Left hindlimb (tissue), 1 donor: Measurements from ENCODE around the gene NAPA.

Source experiments
- DNase-seq: peaks from one replicate; pipeline ENCODE4 v3.0.0-alpha.2; 2018

NAPA gene

DNA sequence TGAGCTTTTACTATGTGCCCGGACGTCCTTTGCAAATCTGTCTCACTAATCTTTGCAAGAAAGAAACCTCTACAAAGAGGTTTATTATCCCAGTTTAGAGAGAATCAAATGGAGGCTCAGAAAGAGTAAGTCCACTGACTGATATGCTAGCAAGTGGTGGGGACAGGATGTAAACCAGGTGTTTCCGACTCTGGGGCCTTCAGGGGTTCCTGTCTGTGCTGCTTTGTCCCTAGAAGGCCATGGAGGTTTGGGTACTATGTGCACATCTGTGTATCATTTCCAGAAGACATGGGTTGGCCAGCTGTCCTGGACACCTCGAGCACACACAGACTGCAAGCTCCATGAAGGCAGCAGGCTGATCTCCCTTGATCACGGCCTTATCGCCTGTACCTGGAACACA, 29.7 kb downstream of the NAPA start:
- no peak for DNase-seq

DNA sequence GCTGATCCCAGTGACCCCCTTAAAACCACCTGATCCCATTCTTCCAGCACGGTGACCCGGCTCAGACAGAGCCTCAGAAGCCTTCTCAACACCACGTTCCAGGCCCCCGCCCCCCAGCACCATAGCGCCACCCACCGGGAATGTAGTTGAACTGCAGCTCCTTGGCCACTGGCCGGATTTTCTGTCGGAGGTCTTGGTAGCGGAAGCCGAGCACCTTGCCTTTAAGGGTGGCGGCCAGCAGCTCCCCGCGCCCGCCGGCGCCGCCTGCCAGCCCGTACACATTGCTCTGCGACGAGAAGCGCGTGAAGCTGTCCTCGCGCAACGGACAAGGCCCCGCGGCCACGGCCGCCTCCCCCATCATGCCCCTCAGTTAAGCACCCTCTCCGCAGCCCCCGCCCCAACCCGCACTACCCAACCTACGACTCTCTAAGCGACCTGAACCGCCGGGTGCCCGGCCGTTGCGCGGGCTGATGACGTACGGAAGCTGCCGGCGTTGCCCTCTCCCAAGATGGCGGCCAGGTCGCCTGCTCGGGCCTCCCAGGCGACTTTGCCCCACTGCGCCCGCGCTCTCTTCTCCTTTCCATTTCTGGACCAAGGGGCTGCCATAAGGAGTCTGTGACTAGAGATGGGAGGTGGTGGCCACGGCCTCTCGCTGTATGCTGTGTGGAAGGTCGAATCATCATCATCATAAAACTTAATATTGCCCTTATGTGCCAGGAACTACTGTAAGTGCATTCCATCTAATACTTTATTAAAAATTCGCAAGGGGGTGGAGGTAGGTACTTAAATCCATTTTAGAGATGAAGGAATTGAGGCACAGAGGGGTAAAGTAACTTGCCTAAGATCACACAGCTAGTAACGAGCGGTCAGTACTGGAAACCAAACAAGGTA, 30.8 kb downstream of the NAPA start, which contains the start of gene KPTN:
KPTN (minus strand) TSS at position 420 of the 891 bp plus-strand sequence; CDS start at position 361, 59 bp downstream.
- DNase-seq = peak; percentile 93

DNA sequence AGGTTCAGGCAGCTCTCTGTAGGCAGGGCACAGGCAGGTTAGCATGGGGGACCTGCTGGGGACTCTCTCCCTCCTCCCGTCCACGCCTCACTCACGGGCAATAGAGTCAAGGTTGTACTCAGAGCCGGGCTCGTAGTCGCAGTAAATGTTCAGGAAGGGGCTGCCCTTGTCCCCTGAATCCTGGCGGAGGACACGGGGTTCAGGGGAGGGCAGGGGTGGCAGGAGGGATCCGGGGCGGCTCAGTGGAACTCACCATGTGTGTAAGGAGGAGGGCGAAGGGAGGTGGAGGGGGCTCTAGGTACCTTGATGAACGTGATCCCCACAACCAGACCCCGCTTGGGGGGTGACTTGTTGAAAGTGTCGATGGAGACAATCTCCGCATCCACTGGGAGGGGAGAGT, 31.7 kb downstream of the NAPA start:
- DNase-seq = no peak

DNA sequence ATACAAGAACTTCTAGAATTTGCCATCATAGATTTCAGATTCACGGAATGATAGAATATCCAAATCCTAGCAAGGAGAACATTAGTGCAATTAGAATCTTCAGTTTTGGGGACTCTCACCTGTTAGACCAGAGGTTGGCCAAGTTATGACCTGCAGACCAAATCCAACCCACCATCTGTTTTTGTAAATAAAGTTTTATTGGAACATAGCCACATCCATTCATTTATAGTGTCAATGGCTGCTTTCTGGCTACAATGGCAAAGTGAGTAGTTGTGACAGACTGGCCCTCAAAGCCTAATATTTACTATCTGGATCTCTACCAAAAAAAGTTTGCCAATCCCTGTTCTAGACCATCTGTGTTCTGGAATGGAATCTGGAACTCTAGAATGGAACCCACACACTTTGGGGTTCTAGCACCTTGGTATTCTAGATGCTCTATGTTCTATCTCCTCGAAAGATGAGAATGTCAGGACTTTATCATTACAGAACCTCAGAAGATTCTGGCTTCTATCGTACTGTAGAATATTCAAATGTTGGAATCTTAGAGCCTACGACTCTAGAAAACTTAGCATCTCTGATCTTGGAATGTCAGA, 33.3 kb downstream of the NAPA start:
- no peak for DNase-seq

DNA sequence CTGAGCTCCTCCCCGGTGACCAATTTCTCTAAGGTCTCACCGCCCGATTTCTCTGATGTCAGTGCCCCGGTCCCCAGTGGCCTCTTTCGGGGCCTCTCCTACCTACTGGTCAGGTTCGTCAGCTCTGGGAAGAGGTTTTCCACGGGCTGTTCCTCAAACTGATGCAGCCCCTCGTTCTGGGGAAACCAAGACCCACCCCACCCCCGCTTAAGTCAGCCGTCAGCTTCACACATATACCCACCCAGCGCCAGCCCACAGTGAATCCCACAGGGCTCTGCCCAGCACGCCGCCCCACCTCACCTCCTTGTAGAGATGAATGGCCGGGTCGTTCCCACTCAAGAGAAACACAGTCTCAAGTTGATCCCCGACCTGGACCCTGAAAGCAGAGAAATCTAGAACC, 34.2 kb downstream of the NAPA start:
- no peak for DNase-seq

DNA sequence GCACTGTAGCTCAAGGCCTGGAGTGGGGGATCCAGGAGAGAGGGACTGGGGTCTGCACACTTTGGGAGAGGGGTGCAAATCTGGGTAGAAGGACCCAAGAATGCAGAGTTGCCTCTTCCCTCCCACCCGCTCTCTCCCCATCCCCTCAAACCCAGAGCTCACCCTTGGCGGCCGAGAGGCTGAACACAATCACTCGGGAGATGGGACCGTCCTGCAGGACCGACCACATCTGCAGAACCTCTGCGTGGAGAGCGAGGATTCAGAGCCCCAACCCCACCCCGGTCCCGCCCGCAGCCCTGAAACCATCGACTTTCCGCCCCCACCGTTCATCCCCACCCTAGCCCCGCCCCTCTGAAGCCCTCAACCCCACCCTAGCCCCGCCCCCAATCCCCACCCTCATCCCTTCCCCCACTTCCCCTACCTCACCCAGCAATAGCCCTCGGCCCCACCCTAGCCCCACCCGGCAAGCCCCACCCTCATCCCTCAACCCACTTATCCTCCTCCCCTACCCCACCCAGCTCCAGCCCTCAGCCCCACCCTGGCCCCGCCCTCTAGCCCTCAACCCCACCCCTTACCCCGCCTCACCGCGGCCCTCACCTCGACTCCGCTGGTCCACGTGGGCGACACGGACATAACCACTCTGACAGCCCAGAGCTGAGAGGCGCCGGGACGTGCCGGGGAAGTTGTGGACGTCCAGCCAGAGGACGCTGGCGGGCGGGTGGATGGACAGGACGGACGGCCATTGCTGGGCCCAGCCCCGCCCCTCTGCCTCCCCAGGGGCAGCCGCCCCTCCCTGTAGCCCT, 35.0 kb downstream of the NAPA start:
- DNase-seq = no peak

DNA sequence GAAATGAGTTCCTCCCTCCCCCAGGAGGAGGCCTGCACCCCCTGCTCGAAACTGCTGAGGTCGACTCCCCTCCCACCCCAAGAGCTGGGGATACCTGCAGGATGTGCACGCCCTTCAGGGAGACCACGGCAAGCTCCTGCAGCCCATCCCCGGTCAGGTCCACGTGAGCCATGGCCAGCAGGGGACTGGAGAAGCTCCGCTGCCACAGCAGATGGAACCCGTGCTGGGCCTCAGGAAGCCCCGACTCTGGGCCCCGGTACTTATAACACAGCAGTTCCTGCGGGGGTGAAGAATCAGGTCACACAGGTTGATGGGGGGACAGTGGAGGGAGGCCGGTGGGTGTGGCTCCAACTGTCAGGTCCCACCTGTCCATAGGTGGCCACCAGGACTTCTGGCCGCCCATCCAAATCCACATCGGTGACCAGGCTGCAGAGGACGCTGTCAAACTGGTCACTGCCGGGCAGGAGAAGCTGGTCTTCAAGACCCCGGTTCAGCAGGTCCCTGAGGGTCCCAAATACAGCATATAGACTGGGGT, 38.4 kb downstream of the NAPA start:
- DNase-seq = no peak

DNA sequence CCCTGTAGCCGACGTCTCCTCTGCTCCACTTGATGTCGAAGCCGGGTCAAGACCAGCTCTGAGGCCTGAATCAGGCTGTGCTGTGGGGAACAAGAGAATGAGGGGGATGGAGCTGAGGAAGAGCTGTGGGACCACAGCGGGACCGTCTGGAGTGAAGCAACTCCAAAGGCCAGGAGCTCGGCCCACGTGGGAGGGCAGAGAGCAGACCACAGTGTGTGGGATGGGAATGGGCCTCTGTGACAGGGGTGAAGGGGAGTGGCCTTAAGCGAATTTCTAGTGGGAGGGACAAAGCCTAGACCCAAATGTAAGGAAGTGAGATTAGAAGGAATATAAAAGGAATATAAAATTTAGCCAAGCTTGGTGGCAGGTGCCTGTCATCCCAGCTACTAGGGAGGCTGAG, 39.4 kb downstream of the NAPA start:
- no peak for DNase-seq

DNA sequence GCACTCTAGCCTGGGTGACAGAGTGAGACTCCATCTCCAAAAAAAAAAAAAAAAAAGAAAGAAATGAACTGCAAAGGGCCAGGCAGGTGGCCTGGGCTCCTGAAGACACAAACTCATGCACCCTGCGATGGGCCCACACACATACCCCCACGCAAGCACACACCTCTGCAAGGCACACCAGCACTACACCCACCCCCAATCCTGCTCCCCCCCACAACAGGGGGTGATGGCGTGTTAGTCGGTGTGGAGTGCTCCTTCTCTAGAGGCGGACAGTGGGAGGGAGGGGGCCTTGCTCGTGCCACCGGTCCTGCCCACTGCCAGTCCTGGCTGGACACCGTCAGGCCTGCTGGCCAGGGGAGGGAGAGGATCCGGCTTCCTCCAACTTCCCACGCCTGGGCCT, 41.5 kb downstream of the NAPA start:
- no peak for DNase-seq

DNA sequence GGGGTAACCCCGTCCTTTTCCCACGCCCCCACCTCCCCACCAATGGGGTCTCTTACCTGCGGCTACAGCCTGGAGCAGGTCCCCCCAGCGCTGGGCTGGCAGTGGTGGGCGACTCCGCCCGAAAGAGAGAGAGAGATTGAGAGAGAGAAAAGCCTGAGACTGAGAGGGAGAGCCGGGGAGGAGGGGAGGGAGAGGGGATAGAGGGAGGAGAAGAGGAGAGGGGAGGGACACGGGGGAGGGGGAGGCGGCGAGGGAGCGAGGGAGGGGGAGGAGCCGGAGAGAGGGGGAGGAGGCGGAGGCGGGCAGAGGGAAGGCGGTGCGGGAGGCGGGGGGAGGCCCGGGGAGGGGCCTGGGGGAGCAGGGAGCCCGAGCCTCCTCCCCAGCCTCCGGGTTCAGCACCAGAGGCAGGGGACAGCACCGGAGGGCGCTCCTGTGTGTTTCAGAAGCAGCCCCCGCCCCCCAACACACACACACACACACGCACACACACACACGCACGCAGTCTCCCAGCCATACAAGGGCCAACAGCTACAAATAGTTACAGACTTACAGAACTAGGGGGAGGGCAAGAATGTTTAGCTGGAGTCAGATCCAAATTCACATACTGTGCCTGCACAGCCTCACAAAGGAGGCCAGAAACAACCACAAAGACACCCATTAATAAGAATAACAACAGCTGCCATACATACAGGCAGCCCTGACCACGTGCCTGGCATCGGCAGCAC, 43.0 kb downstream of the NAPA start, which contains the start of gene SLC8A2:
SLC8A2 (minus strand) TSS at position 161 of the 725 bp plus-strand sequence. CDS start 5,490 bp downstream, outside the sequence.
- DNase-seq = peak; percentile 92

DNA sequence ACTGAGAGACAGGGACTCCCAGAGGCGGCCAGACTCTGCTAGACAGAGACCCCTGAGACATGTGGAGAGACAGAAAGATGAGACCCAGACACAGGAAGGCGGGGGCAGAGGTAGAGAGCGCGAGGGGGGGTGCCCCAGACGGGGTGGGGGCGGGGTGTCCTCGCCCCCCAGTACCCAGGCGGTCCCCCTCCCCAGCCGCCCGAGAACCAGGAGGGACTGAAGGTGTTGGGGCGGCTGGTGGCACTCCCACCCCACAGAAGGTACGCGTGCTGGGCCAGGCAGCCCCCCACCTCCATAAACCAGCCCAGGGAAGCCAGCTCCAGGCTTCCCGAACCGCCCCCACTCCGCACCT, 43.5 kb downstream of the NAPA start:
- DNase-seq = no peak

DNA sequence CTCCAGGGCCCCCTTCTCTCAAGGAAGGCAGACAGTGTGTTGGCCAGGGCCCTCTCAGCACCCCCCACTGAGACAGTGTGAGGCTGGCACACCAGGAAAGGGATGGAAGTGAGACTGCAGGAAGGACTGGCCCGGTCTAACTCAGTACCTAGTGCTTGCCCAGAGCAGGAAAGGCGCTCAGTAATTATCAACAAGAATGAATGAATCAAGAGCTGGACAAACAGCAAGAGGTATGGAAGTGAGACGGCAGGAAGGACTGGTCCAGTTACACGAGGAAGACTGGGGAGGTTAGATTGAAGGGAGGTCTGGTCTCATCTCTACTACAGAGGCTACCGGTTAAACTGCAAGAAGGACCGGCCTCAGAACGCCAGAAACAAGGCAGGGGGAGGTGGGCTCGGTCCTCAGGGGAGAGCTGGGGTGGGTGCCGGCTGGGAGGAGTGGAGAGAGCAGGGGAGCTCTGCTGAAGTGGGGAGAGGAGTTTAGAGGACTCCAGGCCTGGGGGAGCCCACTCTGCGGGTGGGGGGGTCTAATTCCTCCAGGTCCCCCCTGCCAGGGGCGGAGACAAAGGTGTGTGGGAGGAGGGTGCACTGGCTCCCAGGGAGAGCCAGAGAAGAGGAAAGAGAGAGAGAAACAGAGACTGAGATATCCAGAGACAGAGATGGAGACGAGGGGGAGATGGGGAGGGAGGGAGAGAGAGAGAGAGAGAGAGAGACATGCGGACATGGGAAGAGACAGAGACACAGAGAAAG, 44.2 kb downstream of the NAPA start:
- no peak for DNase-seq

DNA sequence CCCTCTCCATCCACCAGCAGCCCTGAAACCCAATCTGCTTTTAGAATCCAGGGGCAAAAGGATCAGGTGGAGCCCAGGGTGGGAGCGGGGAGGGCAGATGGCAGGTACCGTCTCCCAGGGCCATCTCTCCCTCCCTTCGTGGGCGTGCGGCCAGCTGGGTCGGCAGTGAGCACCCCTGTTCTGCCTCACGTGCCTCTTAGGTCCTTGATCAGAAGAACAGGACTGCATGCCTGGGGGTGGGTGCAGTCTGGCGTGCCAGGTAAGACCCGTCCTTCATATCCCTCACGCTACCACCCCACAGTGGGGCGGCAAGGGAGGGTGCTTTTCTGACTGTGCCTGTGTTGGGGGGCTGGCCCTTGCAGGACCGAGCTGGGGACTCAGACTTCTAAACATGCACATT, 45.1 kb downstream of the NAPA start:
- no peak for DNase-seq

DNA sequence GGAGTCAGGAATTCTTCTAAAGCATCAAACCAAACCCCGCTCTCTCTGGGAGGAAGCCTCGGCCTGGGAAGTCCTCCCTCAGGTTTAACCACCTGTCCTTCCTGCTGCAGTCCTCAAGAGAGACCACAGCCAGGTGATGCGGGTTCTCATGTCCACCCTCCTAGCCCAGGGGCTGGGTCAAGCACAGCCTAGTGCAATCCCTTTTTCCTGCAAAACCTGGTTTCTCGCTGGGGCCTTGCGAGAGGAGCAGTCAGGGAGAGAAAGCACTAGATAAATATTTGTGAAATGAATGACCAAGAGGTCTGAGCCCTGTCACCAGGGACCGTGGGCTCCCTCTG, 45.5 kb downstream of the NAPA start:
- DNase-seq = no peak

DNA sequence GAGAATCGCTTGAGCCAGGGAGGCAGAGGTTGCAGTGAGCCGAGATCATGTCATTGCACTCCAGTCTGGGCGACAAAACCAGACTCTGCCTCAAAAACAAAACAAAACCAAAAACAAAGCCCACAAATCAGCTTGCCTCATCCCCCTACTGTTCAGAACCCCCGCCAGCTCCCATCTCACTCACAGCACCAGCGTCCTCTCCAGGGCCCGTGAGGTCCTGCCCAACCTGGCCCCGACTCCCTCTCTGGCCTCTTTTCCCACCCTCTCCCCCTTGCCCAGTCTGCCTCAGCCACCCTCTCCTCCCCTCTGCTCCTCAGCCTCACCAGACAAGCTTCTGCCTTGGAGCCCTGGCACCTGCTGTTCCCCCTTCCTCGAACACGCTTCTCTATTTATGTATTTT, 46.9 kb downstream of the NAPA start:
- DNase-seq = no peak

DNA sequence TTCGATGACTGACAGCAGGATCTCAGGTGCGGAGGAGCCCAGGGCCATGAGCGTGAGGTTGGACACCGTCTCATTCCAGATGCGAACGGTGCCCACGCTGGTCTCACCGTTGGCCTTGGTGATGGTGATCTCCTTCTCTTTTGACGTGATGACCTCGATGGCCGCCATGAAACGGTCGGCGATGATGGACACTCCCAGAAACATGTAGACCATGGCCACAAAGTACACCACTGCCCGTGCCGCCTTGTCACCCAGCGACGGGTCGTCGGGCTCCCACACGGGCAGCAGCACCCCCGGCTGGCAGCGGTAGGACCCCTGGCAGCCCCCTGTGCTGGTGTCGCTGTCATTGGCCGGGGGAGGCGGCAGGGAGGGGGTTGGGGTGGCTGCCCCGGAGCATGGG, 48.9 kb downstream of the NAPA start:
- DNase-seq = no peak

DNA sequence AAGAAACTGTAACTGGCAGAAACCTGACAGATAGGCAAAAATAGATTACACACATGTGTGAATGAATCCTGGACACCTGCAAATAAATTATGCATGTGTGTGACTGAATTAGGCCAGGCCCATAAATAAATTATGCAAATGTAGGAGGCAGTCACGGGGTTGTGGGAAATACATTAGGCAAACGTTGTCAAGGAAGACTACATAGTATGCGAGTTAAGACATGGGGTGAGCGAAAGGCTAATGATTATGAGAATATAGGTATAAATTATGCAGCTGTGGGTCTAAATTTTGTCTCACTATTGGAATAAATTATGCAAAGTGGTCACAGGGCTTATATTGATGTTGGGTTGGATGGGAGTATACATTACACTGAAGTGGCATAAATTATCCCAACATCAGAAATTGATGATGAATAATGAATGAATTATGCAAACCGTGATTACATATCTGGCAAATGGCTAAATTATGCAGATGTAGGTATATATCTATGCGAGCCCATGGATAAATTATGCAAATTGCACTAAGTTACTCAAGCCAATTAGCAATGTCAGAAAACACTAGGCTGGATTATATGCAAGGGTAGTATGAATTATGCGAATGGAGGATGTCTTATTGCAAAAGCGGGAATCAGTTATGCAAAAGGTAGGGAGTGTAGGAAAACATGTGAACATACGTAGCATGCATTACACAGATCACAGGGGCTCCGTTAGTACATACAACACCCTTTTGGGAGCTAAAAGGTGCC, 50.0 kb downstream of the NAPA start:
- no peak for DNase-seq

DNA sequence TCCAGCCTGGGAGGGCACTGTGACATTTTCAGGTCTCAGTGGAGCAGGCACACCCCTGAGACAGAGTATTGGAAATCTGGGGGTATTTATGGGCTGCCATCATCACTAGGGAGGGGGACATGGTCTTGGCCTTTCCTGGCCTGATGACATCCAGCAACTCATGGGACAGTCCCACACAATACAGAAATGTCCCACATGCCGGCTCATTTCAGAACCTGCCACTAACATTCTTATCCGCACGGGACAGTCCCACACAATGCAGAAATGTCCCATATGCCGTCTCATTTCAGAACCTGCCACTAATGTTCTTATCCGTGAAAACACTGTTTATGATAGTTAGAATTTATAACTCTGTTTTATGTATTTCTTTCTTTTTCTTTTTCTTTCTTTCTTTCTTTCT, 53.0 kb downstream of the NAPA start:
- no peak for DNase-seq

DNA sequence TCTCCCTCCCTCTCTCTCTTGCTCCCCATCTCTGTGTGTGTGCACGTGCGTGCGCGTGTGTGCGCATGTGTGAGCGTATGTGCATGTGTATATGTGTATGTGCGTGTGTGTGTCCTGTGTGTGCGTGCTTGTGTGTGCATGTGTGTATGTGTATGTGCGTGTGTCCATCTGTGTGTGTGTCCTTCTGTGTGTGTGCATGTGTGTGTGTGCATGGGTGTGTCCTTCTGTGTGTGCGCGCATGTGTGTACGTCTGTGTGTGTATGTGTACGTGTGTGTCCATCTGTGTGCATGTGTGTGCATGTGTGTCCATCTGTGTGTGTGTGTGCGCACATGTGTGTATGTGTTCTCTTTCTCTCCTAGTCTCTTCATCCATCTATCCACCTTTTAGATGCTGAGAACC, 55.4 kb downstream of the NAPA start:
- DNase-seq = no peak

DNA sequence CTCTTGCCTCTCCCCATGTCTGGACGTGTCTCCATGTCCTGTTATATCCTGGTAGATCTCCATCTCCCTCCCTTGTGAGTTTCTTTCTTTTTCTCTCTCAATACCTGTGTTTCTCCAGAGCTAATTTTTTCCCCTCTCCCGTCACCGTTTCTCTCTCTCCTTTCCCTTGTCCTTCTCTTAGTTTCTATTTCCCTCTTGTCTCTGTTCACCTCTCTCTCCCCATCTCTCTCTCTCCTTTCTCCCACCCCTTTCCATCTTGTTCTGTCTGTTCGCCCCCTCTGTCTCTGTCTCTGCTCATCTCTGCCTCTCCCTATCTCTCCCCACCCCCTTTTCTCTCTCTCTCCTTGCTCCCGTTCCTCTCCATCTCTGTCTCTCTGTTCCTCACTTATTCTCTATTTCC, 56.2 kb downstream of the NAPA start:
- DNase-seq = no peak
